D721Med (cell line): ENCODE results near the gene NPAS3.

Experiments used
- DNase-seq: peaks from one replicate; pipeline ENCODE4 v3.0.0; 2011; ENCODE audit warnings: low spot score; ENCODE audit not compliant: insufficient read length
- FAIRE-seq: peaks from 2 replicates; lab custom pipeline; 2011; peaks lifted over from hg19 to GRCh38; lab: Jason Lieb, UNC
- TF ChIP-seq, protein P1 (sequence below): IDR thresholded peaks from 2 replicates; pipeline ENCODE4 v1.5.1; 2012; ENCODE audit warnings: mild to moderate bottlenecking, control low read depth; ENCODE audit not compliant: insufficient read depth; ENCODE audit errors: missing control alignments

Gene NPAS3

DNA sequence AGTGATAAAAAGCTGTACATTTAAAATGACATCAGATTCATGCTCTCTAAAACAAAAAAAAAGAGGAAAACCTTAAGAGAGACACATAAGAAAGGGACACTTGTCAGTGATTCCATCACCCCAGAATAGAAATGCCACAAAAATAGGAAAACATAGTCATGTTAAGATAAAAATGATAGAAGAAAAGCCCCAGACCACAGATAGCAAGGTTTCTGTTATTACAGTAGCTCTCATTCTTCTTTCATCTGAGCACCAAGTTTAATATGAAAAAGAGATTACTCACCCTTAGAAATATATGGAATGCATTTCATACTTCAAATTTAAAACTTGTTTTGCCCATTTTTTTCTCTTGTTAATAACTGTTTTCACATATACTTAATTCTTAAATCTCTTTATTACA is 795.0 kb downstream of the NPAS3 start:
- TF ChIP-seq, protein P1, sequence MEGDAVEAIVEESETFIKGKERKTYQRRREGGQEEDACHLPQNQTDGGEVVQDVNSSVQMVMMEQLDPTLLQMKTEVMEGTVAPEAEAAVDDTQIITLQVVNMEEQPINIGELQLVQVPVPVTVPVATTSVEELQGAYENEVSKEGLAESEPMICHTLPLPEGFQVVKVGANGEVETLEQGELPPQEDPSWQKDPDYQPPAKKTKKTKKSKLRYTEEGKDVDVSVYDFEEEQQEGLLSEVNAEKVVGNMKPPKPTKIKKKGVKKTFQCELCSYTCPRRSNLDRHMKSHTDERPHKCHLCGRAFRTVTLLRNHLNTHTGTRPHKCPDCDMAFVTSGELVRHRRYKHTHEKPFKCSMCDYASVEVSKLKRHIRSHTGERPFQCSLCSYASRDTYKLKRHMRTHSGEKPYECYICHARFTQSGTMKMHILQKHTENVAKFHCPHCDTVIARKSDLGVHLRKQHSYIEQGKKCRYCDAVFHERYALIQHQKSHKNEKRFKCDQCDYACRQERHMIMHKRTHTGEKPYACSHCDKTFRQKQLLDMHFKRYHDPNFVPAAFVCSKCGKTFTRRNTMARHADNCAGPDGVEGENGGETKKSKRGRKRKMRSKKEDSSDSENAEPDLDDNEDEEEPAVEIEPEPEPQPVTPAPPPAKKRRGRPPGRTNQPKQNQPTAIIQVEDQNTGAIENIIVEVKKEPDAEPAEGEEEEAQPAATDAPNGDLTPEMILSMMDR: no peak
- FAIRE-seq (no peak), DNase-seq (no peak)

DNA sequence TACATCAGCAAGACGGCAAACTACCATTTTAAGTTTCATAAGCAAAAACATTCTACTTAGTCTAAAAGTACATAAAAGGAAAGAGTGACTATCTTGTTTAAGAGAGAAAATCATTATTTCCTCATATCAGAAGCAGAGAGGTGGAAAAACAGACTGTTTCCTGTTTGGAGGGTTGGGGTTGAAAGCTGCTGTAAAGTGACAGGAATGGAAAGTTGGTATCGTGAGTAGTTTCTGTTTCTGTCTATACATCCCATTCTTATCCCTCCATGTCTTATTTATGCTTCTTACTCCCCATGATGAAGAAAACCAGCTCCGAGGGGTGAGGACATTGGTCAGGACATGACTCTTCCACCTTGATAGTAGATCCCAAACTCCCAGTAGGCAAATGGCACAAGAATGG is 795.7 kb downstream of the NPAS3 start:
- no peak for FAIRE-seq
- TF ChIP-seq, protein P1: no peak

DNA sequence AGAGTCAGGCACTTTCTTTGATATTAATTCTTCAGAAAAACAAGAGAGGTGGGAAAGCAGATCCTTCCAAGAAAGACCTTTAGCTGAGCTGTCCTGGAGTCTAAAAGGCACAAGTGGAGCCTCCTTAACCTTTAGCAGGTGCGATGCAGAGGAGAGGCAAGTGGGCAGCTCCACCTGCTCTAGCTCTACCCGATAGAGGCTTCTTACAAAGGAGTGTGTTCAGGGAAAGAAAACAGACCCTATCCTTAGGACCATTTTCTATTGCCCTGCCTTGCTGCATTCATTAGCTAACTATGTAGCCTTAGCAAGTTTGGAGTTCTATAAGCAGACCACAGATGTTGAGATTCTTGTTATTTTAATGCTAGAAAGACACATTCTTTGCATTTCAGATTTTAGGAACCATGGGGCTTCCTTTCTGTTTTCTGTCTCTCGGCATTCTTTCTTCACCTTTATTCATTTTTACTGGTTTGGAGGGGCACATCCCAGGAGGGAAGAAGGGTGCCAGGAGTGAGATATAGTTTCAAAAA is 797.7 kb downstream of the NPAS3 start:
- FAIRE-seq: no peak
- TF ChIP-seq, protein P1: no peak
- DNase-seq: no peak

More for the DNA sequence above, 795.7 kb downstream of the NPAS3 start:
- no peak for DNase-seq

DNA sequence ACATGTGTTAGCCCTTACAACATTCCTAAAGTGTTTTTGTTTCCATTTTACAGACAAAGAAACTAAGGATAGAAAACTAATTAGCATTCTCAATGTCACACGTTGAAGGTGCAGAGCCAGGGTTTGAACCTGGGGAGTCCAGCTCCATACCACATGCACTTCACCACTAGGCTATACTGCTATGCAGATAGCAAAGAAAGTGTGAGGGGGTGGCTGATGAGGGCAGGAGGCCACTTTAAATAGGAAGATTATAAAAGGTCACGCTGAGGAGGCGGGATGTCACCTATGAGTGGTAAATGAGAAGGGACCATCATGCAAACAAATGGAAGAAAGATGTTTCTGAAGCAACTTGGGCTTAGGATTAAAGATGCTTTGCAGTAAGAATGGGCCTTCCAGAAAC is 798.3 kb downstream of the NPAS3 start:
- DNase-seq (no peak), FAIRE-seq (no peak)
- TF ChIP-seq, protein P1: no peak

DNA sequence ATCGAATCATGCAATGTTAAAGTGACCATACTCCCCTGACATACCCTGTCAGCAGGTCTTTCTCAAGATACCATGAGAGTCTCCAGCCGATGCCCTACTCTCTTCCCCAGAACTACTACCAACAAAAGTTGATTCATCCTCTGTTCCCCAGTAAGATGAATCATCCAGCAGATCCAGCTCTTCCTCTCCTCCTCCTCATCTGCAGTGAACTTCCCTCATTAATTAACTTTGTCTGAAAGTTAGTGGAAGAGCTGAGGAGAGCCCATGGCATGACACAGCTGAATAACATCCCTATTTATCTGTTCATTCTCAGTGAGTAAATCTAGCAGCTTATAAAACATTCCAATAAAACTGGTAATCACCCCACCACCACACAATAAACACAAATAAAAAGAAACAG is 798.8 kb downstream of the NPAS3 start:
- DNase-seq: no peak
- FAIRE-seq: no peak
- TF ChIP-seq, protein P1: no peak

DNA sequence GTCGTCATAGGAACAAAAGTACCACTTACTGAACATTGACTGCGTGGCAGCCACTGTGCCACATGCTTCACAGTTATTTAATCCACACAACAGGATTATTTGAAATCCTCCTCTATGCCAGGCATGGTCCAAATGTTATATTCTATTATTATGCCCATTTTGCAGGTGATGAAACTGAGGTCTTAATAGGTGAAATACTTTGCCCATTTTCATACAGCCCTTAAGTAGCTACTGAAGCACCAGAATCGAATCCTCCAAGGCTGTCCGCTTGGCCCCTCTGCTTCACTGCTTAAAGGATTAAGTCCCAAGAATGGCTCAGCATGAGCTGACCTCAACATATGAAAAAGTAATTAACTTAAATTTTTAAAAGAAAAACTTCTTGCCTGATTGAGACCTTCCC is 799.4 kb downstream of the NPAS3 start:
- TF ChIP-seq, protein P1: no peak
- no peak for FAIRE-seq
- no peak for DNase-seq

DNA sequence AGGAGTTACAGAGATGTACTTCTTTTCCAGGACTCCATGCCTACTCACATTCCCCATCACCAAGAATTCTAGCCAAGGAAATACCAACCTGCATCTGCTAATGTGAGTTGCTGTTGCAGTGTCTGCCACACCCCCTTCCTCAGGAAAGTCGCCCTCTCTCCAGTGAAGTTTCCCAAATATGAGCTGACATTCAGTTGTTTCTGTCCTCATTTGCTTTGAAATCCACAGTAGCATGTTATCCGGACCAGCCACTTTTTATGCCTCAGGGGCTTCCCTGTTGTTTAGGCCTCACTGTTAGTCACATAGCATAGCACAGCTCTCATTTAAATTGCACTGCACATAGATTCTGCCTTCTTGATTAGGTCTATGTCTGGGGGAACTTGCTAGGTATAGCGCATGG is 799.8 kb downstream of the NPAS3 start:
- no peak for FAIRE-seq
- TF ChIP-seq, protein P1: no peak
- DNase-seq: no peak
